ENCODE results near the gene CHRNA1. TPM values are rescaled to one million over a fixed set of nuclear protein-coding genes. Genes with fewer than 3 reads are reported as not detected.
A peak's percentile ranks its signal among the peaks of the same experiment; 100 is the strongest.

The CHRNA1 gene
- total and polyA plus RNA-seq, 2 experiments from 2014 or later: not detected

GRCh38 chr2:174777347-174778084, 13.2 kb upstream of the CHRNA1 start:
- Mint-ChIP-seq H3K4me3 (no peak overlapping the region), H3K27me3 (ENCODE audit: insufficient read depth, low read depth, poor library complexity) (peaks cover 20% of the 10 kb centered on the region), H3K9me3 (no peaks in the 10 kb centered on the region), H3K4me1 (peaks cover 65% of the 10 kb centered on the region), H3K27ac (peak overlapping the region; percentile 59; the same call in 1 of the 2 replicates), H3K36me3 (ENCODE audit: low read depth) (no peaks in the 10 kb centered on the region)
- Histone ChIP-seq H3K27ac (ENCODE audit: low read depth) (no peak overlapping the region), H3K36me3 (ENCODE audit: insufficient read depth) (no peaks in the 10 kb centered on the region), H3K4me2 (peak overlapping the region; percentile 38; the same call in 1 of the 2 replicates), H3K4me1 (ENCODE audit: insufficient read depth) (peaks cover 38% of the 10 kb centered on the region), H2AFZ (peak overlapping the region; percentile 84), H3K4me3 (no peak overlapping the region), H3K27me3 (ENCODE audit: insufficient read depth) (no peaks in the 10 kb centered on the region), H3K79me2 (replicated peaks; ENCODE audit: insufficient read depth) (no peaks in the 10 kb centered on the region), H4K20me1 (replicated peaks; ENCODE audit: insufficient read depth) (no peaks in the 10 kb centered on the region), H3K9me2 (ENCODE audit: insufficient read depth) (peaks cover 8% of the 10 kb centered on the region; the same call in 1 of the 2 replicates), H3F3A (replicated peaks; ENCODE audit: low read depth) (peaks cover 6% of the 10 kb centered on the region; the same call in 1 of the 2 replicates)
- ATAC-seq (peak; percentile 10; the same call in 1 of the 3 replicates), DNase-seq (ENCODE audit: low spot score) (no peak)
- TF ChIP-seq NANOG (IDR thresholded peaks at IDR 0.05; ENCODE audit: borderline replicate concordance) (no peak), ETS1 (IDR thresholded peaks at IDR 0.05) (no peak), JUNB (IDR thresholded peaks at IDR 0.05; ENCODE audit: unreplicated experiment) (no peak), STAT1 (IDR thresholded peaks at IDR 0.05; ENCODE audit: unreplicated experiment) (no peak), REST (IDR thresholded peaks at IDR 0.05; ENCODE audit: unreplicated experiment) (no peak), CTCF (conservative IDR thresholded peaks at IDR 0.05; ENCODE audit: low read depth in 2 of 2) (no peak), ZNF114 (CRISPR knock-in tag; IDR thresholded peaks at IDR 0.05) (no peak), EZH2phosphoT487 (IDR thresholded peaks at IDR 0.05; ENCODE audit: unreplicated experiment) (no peak), ZNF331 (CRISPR knock-in tag; IDR thresholded peaks at IDR 0.05; ENCODE audit: low read depth) (no peak), POLR2AphosphoS5 (IDR thresholded peaks at IDR 0.05; ENCODE audit: low read depth) (no peak), EZH2 (IDR thresholded peaks at IDR 0.05; ENCODE audit: low read depth, unreplicated experiment) (no peak), CREB1 (CRISPR knock-in tag; IDR thresholded peaks at IDR 0.05; ENCODE audit: low read depth) (no peak), ZNF462 (CRISPR knock-in tag; IDR thresholded peaks at IDR 0.05) (no peak)

All from GM23338 (cell line).